ENCODE measurements around the gene ANTKMT. TPM values are rescaled to one million over a fixed set of nuclear protein-coding genes. Genes with fewer than 3 reads are reported as not detected.
A peak's percentile ranks its signal among the peaks of the same experiment; 100 is the strongest.

ANTKMT gene
- total RNA-seq, 1 donor from 2014 or later, result 35.0 TPM

- no peak for FAIRE-seq
Observed at GRCh38 chr16:734981-735881, 14.3 kb downstream of the ANTKMT start.

GRCh38 chr16:735982-736453, 15.1 kb downstream of the ANTKMT start:
- Histone ChIP-seq H3K27me3 (ENCODE audit: control insufficient read depth, insufficient read depth, low read length) (no peaks in the 10 kb centered on the region), H3K4me3 (ENCODE audit: low read depth, low read length) (no peak overlapping the region), H3K36me3 (ENCODE audit: control insufficient read depth, insufficient read depth, low read length) (peaks cover 26% of the 10 kb centered on the region)
- FAIRE-seq (no peak), DNase-seq (ENCODE audit: low read depth) (no peak)
- no peak for TF ChIP-seq CTCF (IDR thresholded peaks at IDR 0.05; ENCODE audit: insufficient read depth, low read length, severe bottlenecking)

More at GRCh38 chr16:734981-735881, 14.3 kb downstream of the ANTKMT start:
- Histone ChIP-seq H3K36me3 (ENCODE audit: control insufficient read depth, insufficient read depth, low read length) (peaks cover 26% of the 10 kb centered on the region), H3K27me3 (ENCODE audit: control insufficient read depth, insufficient read depth, low read length) (no peaks in the 10 kb centered on the region), H3K4me3 (ENCODE audit: low read depth, low read length) (no peak overlapping the region)
- TF ChIP-seq CTCF (IDR thresholded peaks at IDR 0.05; ENCODE audit: insufficient read depth, low read length, severe bottlenecking), result no peak
- no peak for DNase-seq (ENCODE audit: low read depth)

GRCh38 chr16:736936-737481, 16.1 kb downstream of the ANTKMT start:
- DNase-seq (ENCODE audit: low read depth) (no peak), FAIRE-seq (no peak)
- no peak overlapping the region for H3K4me3 ChIP-seq (ENCODE audit: low read depth, low read length)
- peaks cover 24% of the 10 kb centered on the region for H3K36me3 ChIP-seq (ENCODE audit: control insufficient read depth, insufficient read depth, low read length)
- no peak for TF ChIP-seq CTCF (IDR thresholded peaks at IDR 0.05; ENCODE audit: insufficient read depth, low read length, severe bottlenecking)
- no peaks in the 10 kb centered on the region for H3K27me3 ChIP-seq (ENCODE audit: control insufficient read depth, insufficient read depth, low read length)

DNA sequence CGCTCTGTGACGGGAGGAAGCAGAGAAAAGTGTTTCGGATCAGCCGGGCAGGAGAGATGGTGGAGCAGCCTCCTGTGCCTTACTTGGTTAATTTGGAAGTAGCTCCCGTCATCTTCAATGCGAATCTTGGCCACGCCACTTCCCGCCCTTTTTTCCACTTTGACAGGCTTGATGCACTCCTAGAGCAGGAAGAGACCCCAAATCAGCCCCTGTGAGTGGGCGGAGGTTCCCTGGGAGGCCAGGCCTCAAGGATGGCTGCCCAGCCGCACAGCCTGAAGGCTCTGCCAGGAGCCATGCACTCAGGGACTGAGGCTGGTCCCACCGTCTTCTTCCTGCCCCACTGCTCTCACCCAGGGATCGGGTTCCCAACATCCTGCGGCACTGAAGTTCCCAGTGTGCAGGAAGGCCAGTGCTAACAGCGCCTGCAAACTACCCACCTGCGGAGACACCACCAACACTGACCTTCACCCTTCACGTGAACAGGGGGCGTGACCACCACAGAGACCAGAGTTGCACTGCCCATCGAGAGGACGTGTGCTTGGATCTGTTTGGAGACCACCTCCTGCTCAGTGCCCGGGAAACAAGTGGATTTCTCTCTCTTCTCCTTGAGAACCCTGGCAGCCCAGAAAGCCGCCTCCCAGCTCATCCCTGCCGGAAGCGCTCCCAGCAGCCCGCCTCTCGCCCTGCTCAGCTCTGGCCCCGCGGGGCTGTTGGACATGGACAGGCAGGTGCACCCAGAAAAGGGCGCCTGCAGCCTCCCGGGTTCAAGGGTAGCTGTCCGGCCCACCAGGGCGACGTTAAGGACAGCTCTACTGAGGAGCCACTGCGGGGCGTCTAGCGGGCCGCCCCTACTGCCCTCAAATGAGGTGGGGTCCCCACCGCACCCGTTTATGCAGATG, 18.9 kb downstream of the ANTKMT start:
- TF ChIP-seq CTCF (IDR thresholded peaks at IDR 0.05; ENCODE audit: insufficient read depth, low read length, severe bottlenecking), result no peak
- H3K4me3 ChIP-seq (ENCODE audit: low read depth, low read length), result peak overlapping the region; percentile 95
- DNase-seq (ENCODE audit: low read depth), result no peak
- no peak for FAIRE-seq
- peaks cover 9% of the 10 kb centered on the region for H3K36me3 ChIP-seq (ENCODE audit: control insufficient read depth, insufficient read depth, low read length)
- H3K27me3 ChIP-seq (ENCODE audit: control insufficient read depth, insufficient read depth, low read length), result no peaks in the 10 kb centered on the region

GRCh38 chr16:740459-740763, 19.5 kb downstream of the ANTKMT start:
- H3K36me3 ChIP-seq (ENCODE audit: control insufficient read depth, insufficient read depth, low read length), result peaks cover 7% of the 10 kb centered on the region
- H3K27me3 ChIP-seq (ENCODE audit: control insufficient read depth, insufficient read depth, low read length), result no peaks in the 10 kb centered on the region
- H3K4me3 ChIP-seq (ENCODE audit: low read depth, low read length), result peak overlapping the region; percentile 95
- no peak for TF ChIP-seq CTCF (IDR thresholded peaks at IDR 0.05; ENCODE audit: insufficient read depth, low read length, severe bottlenecking)
- DNase-seq (ENCODE audit: low read depth) (no peak), FAIRE-seq (no peak)
